Measurements from ENCODE around the gene COL25A1. TPM values are rescaled to one million over a fixed set of nuclear protein-coding genes. Genes with fewer than 3 reads are reported as not detected.

Gene COL25A1
- total RNA-seq, 1 experiment from 2014 or later = 4.2 TPM

GRCh38 chr4:108787724-108788123 lies 514.7 kb downstream of the COL25A1 start:
- no peak overlapping the region for H2BK5ac ChIP-seq (ENCODE audit: insufficient read length, low read length)
- DNase-seq = no peak
- Mint-ChIP-seq H3K36me3 (ENCODE audit: insufficient read depth in 1 of 3, low read depth in 3 of 3) (no peaks in the 10 kb centered on the region), H3K9me3 (no peaks in the 10 kb centered on the region), H3K4me1 (no peaks in the 10 kb centered on the region), H3K4me3 (no peak overlapping the region), H3K27ac (no peak overlapping the region; a peak in 1 of 7 replicates), H3K27me3 (ENCODE audit: low read depth) (no peaks in the 10 kb centered on the region; the same call in 1 of the 2 replicates)
- no peak for TF ChIP-seq CTCF (conservative IDR thresholded peaks at IDR 0.05)
- no peak overlapping the region for H3K14ac ChIP-seq (ENCODE audit: insufficient read depth, low read length)
- H3K23ac ChIP-seq (ENCODE audit: insufficient read length, low read depth, low read length) = no peak overlapping the region
- no peaks in the 10 kb centered on the region for H3K4me1 ChIP-seq (ENCODE audit: insufficient read depth, low read length)
- H3K79me1 ChIP-seq (ENCODE audit: insufficient read depth, low read depth, low read length, poor library complexity, severe bottlenecking) = no peaks in the 10 kb centered on the region
- H3K23me2 ChIP-seq (ENCODE audit: insufficient read length, low read depth, low read length, poor library complexity, severe bottlenecking) = no peaks in the 10 kb centered on the region
- H3K27me3 ChIP-seq (ENCODE audit: insufficient read depth, low read length) = no peaks in the 10 kb centered on the region
- no peak overlapping the region for H3K56ac ChIP-seq (ENCODE audit: insufficient read length, low read depth, low read length)
- H4K91ac ChIP-seq (ENCODE audit: insufficient read length, low read depth, low read length) = no peak overlapping the region
- H3K4ac ChIP-seq (ENCODE audit: low read depth, low read length) = no peak overlapping the region
- H3T11ph ChIP-seq (ENCODE audit: low read length) = no peak overlapping the region
- no peak overlapping the region for H2AFZ ChIP-seq (ENCODE audit: low read length)
- H2BK12ac ChIP-seq (ENCODE audit: insufficient read length, low read depth, low read length) = no peak overlapping the region
- no peaks in the 10 kb centered on the region for H3K79me2 ChIP-seq (ENCODE audit: insufficient read depth, low read length)
- H3K27ac ChIP-seq (ENCODE audit: insufficient read length, low read depth, low read length) = no peak overlapping the region
- H4K20me1 ChIP-seq (ENCODE audit: control insufficient read depth, insufficient read depth, insufficient read length) = peaks cover 3% of the 10 kb centered on the region
- no peak overlapping the region for H3K18ac ChIP-seq (ENCODE audit: insufficient read length, low read depth, low read length)
- H3K4me2 ChIP-seq (ENCODE audit: insufficient read depth, insufficient read length, low read length) = no peak overlapping the region
- H3K9me3 ChIP-seq (ENCODE audit: control insufficient read depth, low read depth, low read length) = no peaks in the 10 kb centered on the region
- H2AK5ac ChIP-seq (ENCODE audit: insufficient read length, low read length) = no peak overlapping the region
- no peak overlapping the region for H2BK120ac ChIP-seq (ENCODE audit: low read depth, low read length, poor library complexity, severe bottlenecking)
- WGBS (ENCODE audit: extremely low coverage, insufficient read length, low lambda C conversion rate) = no CpG with 5 or more reads among the region's 16 CpGs
- no peak overlapping the region for H2BK20ac ChIP-seq (ENCODE audit: low read depth, low read length, poor library complexity, severe bottlenecking)
- H4K8ac ChIP-seq (replicated peaks; ENCODE audit: insufficient read length, low read depth, low read length) = no peak overlapping the region
- H2BK15ac ChIP-seq (ENCODE audit: low read depth, low read length) = no peak overlapping the region
- H3K9ac ChIP-seq (ENCODE audit: extremely low read depth, insufficient read length, low read length) = no peak overlapping the region
- H4K5ac ChIP-seq (ENCODE audit: insufficient read length, low read depth, low read length) = no peak overlapping the region
